ENCODE results near the gene GBF1. TPM values are rescaled to one million over a fixed set of nuclear protein-coding genes. Genes with fewer than 3 reads are reported as not detected.

GBF1 gene
- polyA plus RNA-seq, 1 donor from 2014 or later, result 14.9 TPM

GRCh38 chr10:102429468-102429867 is 184.1 kb downstream of the GBF1 start:
- TF ChIP-seq SMC3 (conservative IDR thresholded peaks at IDR 0.05; ENCODE audit: poor library complexity) (no peak), CTCF (IDR thresholded peaks at IDR 0.05; ENCODE audit: poor library complexity, severe bottlenecking) (no peak), TAF1 (IDR thresholded peaks at IDR 0.05; ENCODE audit: low read depth) (no peak), EP300 (conservative IDR thresholded peaks at IDR 0.05; ENCODE audit: poor library complexity, severe bottlenecking) (no peak), EZH2 (IDR thresholded peaks at IDR 0.05; ENCODE audit: borderline replicate concordance, insufficient read depth, low read length, poor library complexity, severe bottlenecking) (no peak)
- H3K79me2 ChIP-seq (replicated peaks; ENCODE audit: insufficient read depth, low read length), result peaks cover 10% of the 10 kb centered on the region
- no peaks in the 10 kb centered on the region for H3K9me3 ChIP-seq (ENCODE audit: low read length)
- H3K4me2 ChIP-seq (ENCODE audit: low read length), result no peak overlapping the region
- H3K4me3 ChIP-seq (ENCODE audit: low read length), result no peak overlapping the region
- H3K27ac ChIP-seq (ENCODE audit: low read length), result no peak overlapping the region
- no peaks in the 10 kb centered on the region for H4K20me1 ChIP-seq (ENCODE audit: insufficient read depth)
- no peaks in the 10 kb centered on the region for H3K9me2 ChIP-seq (ENCODE audit: insufficient read depth, low read length)
- H3K36me3 ChIP-seq (ENCODE audit: insufficient read depth, low read length), result no peaks in the 10 kb centered on the region
- no peak overlapping the region for H3K9ac ChIP-seq (ENCODE audit: low read length)
- peaks cover 3% of the 10 kb centered on the region for H3K27me3 ChIP-seq (ENCODE audit: insufficient read depth, low read depth, low read length)
- no peaks in the 10 kb centered on the region for H3F3A ChIP-seq (ENCODE audit: insufficient read depth, low read length, poor library complexity, severe bottlenecking)
- no peak overlapping the region for H2AFZ ChIP-seq (ENCODE audit: low read depth, low read length)

- H3K36me3 ChIP-seq (ENCODE audit: insufficient read depth, low read length), result no peaks in the 10 kb centered on the region
- no peaks in the 10 kb centered on the region for H3F3A ChIP-seq (ENCODE audit: insufficient read depth, low read length, poor library complexity, severe bottlenecking)
- peak overlapping the region; percentile 71 for H3K27ac ChIP-seq (ENCODE audit: low read length)
- peaks cover 10% of the 10 kb centered on the region for H3K27me3 ChIP-seq (ENCODE audit: insufficient read depth, low read depth, low read length)
- no peaks in the 10 kb centered on the region for H3K9me3 ChIP-seq (ENCODE audit: low read length)
- peak overlapping the region; percentile 91 for H3K4me3 ChIP-seq (ENCODE audit: low read length)
- peaks cover 10% of the 10 kb centered on the region for H3K79me2 ChIP-seq (replicated peaks; ENCODE audit: insufficient read depth, low read length)
- H3K4me2 ChIP-seq (ENCODE audit: low read length), result peak overlapping the region; percentile 98
- H3K9ac ChIP-seq (ENCODE audit: low read length), result peak overlapping the region; percentile 91
- peak overlapping the region; percentile 56 for H2AFZ ChIP-seq (ENCODE audit: low read depth, low read length)
- H4K20me1 ChIP-seq (ENCODE audit: insufficient read depth), result no peaks in the 10 kb centered on the region
- H3K9me2 ChIP-seq (ENCODE audit: insufficient read depth, low read length), result no peaks in the 10 kb centered on the region
- TF ChIP-seq RAD21 (conservative IDR thresholded peaks at IDR 0.05) (no peak), MXI1 (conservative IDR thresholded peaks at IDR 0.05; ENCODE audit: poor library complexity, severe bottlenecking) (peak; percentile 1)
These were observed 186.3 kb downstream of the GBF1 start for GRCh38 chr10:102431452-102432124.

Other genes with a start within 250 kb of the GBF1 start
- gene ARMH3, start 189.4 kb upstream of the GBF1 start, polyA plus RNA-seq, result 11.7 and 13.4 TPM in 2 replicates
- 9.0 and 9.6 TPM in 2 replicates for gene HPS6, start 180.2 kb upstream of the GBF1 start, polyA plus RNA-seq
- gene LDB1, start 125.2 kb upstream of the GBF1 start, polyA plus RNA-seq, result 107 and 112 TPM in 2 replicates
- gene PPRC1, start 112.5 kb upstream of the GBF1 start, polyA plus RNA-seq, result 3.8 and 6.0 TPM in 2 replicates
- 33.4 and 36.0 TPM in 2 replicates for gene NOLC1, start 93.1 kb upstream of the GBF1 start, polyA plus RNA-seq
- gene ELOVL3, start 19.2 kb upstream of the GBF1 start, polyA plus RNA-seq, result not detected in 2 replicates
- gene PITX3, start 4.0 kb upstream of the GBF1 start, polyA plus RNA-seq, result not detected in 2 replicates
- 0.30 and 0.34 TPM in 2 replicates for gene NFKB2, start 150.2 kb downstream of the GBF1 start, polyA plus RNA-seq
- gene PSD, start 173.3 kb downstream of the GBF1 start, polyA plus RNA-seq, result 68.8 and 84.3 TPM in 2 replicates
- gene FBXL15, start 175.3 kb downstream of the GBF1 start, polyA plus RNA-seq, result 27.5 and 37.8 TPM in 2 replicates
- 169 and 194 TPM in 2 replicates for gene CUEDC2, start 187.0 kb downstream of the GBF1 start, polyA plus RNA-seq
- not detected in 2 replicates for gene C10orf95, start 206.0 kb downstream of the GBF1 start, polyA plus RNA-seq

Data from neural cell (in vitro differentiated cells).